Breast epithelium (tissue), 3 donors: ENCODE data around the gene TOB1.

ENCODE experiments used
- POLR2A ChIP-seq: fragments of 450-650 bp; IDR thresholded peaks from one replicate; pipeline ENCODE4 v1.6.1; 2016; ENCODE audit warnings: antibody characterized with exemption, mild to moderate bottlenecking, moderate library complexity
- POLR2AphosphoS5 ChIP-seq, 3 donors: sonication (generic); formaldehyde crosslinking; IDR thresholded peaks; one replicate each; pipeline ENCODE4 v1.6.1; 2017; ENCODE audit warnings: antibody characterized with exemption in 3 of 3
- TF ChIP-seq, protein P1 (sequence below), 3 donors: fragments of 450-650 bp; IDR thresholded peaks; one replicate each; pipeline ENCODE4 v1.5.1; 2016 to 2017; ENCODE audit warnings: antibody characterized with exemption in 3 of 3, mild to moderate bottlenecking in 3 of 3, moderate library complexity in 3 of 3

DNA sequence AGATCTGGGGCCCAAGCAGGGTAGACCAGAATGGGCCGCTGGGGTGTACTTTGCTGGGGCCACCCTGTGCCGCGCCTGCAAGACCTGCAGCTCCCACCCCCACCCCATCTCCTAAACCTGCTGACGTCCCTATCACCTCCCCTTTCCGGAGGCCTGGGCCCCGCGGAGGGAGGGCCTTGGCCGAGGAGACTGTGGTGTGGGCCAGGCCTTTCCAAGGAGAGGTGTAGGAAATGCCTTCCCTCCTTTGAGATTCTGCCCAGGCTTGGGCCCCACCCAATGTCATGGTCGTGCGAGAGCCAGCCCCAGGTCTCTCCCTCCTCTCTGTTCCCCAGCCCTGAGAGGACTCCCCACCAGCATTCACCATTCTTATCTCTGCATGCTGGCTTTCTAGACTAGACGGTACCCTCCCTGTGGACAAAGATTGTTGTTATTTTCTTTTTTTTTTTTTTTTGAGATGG is 34.7 kb downstream of the TOB1 start:
- TF ChIP-seq, protein P1, sequence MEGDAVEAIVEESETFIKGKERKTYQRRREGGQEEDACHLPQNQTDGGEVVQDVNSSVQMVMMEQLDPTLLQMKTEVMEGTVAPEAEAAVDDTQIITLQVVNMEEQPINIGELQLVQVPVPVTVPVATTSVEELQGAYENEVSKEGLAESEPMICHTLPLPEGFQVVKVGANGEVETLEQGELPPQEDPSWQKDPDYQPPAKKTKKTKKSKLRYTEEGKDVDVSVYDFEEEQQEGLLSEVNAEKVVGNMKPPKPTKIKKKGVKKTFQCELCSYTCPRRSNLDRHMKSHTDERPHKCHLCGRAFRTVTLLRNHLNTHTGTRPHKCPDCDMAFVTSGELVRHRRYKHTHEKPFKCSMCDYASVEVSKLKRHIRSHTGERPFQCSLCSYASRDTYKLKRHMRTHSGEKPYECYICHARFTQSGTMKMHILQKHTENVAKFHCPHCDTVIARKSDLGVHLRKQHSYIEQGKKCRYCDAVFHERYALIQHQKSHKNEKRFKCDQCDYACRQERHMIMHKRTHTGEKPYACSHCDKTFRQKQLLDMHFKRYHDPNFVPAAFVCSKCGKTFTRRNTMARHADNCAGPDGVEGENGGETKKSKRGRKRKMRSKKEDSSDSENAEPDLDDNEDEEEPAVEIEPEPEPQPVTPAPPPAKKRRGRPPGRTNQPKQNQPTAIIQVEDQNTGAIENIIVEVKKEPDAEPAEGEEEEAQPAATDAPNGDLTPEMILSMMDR (IDR thresholded peaks at IDR 0.05) = no peak
- no peak for TF ChIP-seq POLR2AphosphoS5 (IDR thresholded peaks at IDR 0.05)
- no peak for TF ChIP-seq POLR2A
